HG02642 (cell line): ENCODE measurements around the gene SLC43A3.

ENCODE experiments used
- ATAC-seq: cut with Tn5 transposase; IDR thresholded peaks from one replicate; pipeline ENCODE4 v1.9.1; 2021; ENCODE audit warnings: mild to moderate bottlenecking; ENCODE audit not compliant: unreplicated experiment, poor library complexity

The SLC43A3 gene

GRCh38 chr11:57426929-57427726 is at the start of gene SLC43A3:
Gene SLC43A3 (minus strand): TSS chr11:57427121. CDS start chr11:57426172, 949 bp downstream.
- ATAC-seq = peak; percentile 66

- peak; percentile 35 for ATAC-seq
These were observed 49.3 kb upstream of the SLC43A3 start for GRCh38 chr11:57476047-57476756.

- ATAC-seq = peak; percentile 27
These were observed 48.7 kb upstream of the SLC43A3 start for GRCh38 chr11:57475671-57476046.

DNA sequence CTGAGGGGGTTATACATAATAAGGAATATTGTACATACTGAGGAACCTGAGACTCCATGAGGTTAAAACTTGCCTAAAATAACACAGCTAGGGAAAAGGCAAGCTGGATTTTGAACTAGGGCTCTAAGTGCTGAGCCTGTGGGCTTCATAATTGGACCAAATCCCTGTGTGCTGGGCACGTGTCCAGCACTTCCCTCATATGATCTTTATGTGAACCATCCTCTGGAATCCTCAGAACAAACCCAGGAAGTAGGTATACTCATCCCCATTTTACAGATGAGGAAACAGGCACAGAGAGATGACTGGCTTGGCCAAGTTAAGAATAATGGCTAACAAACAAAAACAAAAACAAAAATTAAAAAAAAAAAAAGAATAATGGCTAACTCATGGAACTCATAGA is 48.3 kb upstream of the SLC43A3 start:
- ATAC-seq = no peak

DNA sequence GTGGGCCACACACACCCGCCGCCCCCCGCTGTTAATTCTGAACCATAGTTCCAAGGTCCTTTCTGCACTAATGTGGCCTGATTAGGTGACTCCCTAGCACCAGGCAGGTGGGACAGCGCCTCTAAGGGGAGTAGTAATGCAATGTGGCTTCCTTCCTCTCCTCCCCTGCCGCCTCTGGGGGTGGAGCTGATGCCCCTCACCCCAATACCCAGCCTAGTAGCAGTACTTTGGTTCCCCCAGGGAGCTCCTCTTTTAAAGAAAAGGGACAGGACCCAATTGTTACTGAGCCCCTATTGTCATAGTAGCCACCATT is 47.8 kb upstream of the SLC43A3 start:
- no peak for ATAC-seq

GRCh38 chr11:57474017-57474802 is 47.3 kb upstream of the SLC43A3 start:
- ATAC-seq = peak; percentile 39

GRCh38 chr11:57473285-57473841 is 46.4 kb upstream of the SLC43A3 start:
- ATAC-seq = no peak

DNA sequence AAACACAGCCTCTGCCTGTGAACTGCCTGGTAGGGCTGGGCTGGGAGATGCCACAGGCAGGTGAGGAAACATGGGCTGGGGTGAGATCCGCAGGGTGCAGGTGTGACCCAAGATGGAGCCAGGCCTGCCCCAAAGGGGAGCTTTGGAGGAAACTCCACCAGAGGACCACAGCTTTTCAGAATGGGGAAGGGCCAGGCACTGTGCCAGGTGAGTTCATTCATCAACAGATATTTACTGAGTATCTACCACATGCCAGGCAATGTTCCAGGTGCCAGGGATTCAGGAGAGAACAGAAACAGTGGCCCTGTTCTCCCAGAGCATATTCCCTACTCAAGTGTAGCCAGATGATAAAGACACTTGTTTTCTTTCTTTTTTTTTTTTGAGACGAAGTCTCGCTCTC is 44.6 kb upstream of the SLC43A3 start:
- no peak for ATAC-seq

- no peak for ATAC-seq
These were observed 42.3 kb upstream of the SLC43A3 start for GRCh38 chr11:57469268-57469667.

- ATAC-seq = no peak
These were observed 41.4 kb upstream of the SLC43A3 start for GRCh38 chr11:57468276-57468675.

GRCh38 chr11:57467508-57468157 is 40.7 kb upstream of the SLC43A3 start:
- no peak for ATAC-seq

DNA sequence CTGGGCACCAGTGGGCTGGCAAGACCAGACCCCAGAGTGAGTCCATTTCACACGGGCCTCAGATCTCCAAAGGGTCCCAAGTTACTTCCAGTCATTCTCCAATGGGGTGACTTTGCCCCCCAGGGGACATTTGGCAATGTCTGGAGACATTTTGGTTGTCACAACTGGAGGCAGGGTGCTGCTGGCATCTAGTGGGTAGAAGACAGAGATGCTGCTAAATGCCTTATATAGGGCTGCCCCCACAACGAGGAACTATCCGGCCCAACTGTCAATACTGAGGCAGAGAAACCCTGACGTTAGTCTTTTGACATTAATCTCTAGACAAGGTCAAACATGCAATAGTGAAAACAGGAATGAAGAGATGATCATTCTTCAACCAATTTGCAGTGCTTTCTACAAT is 39.8 kb upstream of the SLC43A3 start:
- no peak for ATAC-seq

GRCh38 chr11:57464539-57465181 is 37.7 kb upstream of the SLC43A3 start:
- ATAC-seq = no peak

GRCh38 chr11:57463671-57464538 is 37.0 kb upstream of the SLC43A3 start:
- ATAC-seq = no peak

DNA sequence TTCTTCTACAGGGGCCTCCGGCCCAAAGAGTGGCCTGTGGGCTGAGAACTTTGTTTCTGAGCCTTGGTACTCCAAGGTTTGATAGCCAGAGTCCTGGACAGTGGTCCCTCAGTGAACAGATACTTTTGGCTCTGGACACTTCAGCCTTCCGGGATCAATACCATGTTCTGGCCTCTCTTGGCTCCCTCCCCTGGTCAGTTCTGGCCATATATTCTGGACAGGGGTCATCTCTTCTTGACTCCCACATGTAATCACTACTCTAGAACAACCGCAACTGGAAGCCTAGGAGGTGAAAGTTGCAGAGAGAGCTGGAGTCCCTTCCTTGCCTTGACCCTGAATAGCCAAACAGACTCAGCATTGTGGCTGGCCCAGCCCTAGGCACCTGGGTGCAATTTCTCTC is 35.7 kb upstream of the SLC43A3 start:
- no peak for ATAC-seq

DNA sequence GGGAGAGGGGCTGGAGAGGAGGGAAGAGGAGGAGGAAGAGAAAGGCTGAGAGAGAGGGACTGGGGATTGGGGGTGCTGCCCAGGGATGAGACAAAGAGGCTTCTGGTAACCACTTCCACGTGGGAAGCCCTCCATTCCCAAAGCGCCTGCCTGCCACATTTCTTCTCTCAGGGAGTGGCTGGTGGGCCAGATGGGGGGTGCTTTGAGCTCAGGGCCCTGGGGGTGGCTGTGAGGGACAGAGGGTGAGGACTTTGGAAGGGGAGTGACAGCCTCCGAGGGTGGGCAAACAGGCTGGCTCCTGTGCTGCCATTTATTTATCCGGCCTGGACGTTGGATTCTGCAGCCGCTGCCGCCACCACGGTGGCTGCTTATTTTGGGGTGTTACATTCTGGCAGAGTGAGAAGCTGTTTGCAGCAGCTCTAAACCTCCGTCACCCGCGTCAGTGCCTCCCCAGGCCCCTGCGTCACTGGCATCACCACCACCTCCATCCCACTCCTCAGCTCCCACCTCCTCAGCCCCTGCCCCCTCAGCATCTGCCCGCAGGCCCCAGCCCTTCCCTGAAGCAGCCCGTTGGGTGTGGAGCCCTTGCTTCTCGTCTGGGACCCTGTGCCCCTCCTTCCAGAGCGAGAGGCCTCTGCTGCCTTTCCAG is 35.0 kb upstream of the SLC43A3 start:
- no peak for ATAC-seq

GRCh38 chr11:57460758-57461749 is 34.1 kb upstream of the SLC43A3 start:
- ATAC-seq = no peak
